Endothelial cell of umbilical vein (primary cell): ENCODE data around the gene TRIM52. TPM values are rescaled to one million over a fixed set of nuclear protein-coding genes. Genes with fewer than 3 reads are reported as not detected.

Experiments used
- BruUV-seq: library from RNA; stranded (reverse); fragments of 400-500 nt; replicated peaks from 2 replicates; lab custom pipeline; 2021; lab: Mats Ljungman, UMichigan
- CTCF ChIA-PET: fragments of 300-600, 350-600 bp; sonication (Branson Sonifier 250); formaldehyde crosslinking; loops from one replicate; lab custom pipeline; 2021; ENCODE audit warnings: antibody characterized with exemption, inconsistent platforms; lab: Charles Lee
- POLR2A ChIA-PET: fragments of 300-600, 350-600 bp; sonication (Branson Sonifier 250); formaldehyde crosslinking; loops from one replicate; lab custom pipeline; 2021; ENCODE audit warnings: antibody characterized with exemption, inconsistent platforms; lab: Charles Lee
- DNase-seq: peaks from one replicate; pipeline ENCODE4 v3.0.0-alpha.2; 2011; ENCODE audit warnings: low read depth, low spot score
- FAIRE-seq: peaks from 2 replicates; lab custom pipeline; 2011; peaks lifted over from hg19 to GRCh38; lab: Jason Lieb, UNC
- H2AFZ ChIP-seq: 2 replicates; pipeline ENCODE4 v1.6.0; 2012; ENCODE audit warnings: low read depth, low read length, control low read depth, inconsistent platforms
- H3K27ac ChIP-seq: 2 replicates; pipeline ENCODE4 v1.5.1; 2011; ENCODE audit warnings: low read depth, mild to moderate bottlenecking, control low read depth, low read length, moderate library complexity; ENCODE audit not compliant: insufficient read depth
- H3K27me3 ChIP-seq, 2 experiments: 2 replicates each; pipeline versions ENCODE4 v1.6.0 to v1.6.1; 2011; ENCODE audit warnings: low read length in 2 of 2, mixed read lengths in 1 of 2; ENCODE audit not compliant: control insufficient read depth in 2 of 2, insufficient read depth in 2 of 2
- H3K36me3 ChIP-seq, 2 experiments: 2 replicates in 1 of 2; 3 replicates in 1 of 2; pipeline ENCODE4 v1.5.1; 2011; ENCODE audit warnings: low read length in 2 of 2, mild to moderate bottlenecking in 1 of 2, moderate library complexity in 1 of 2; ENCODE audit not compliant: control insufficient read depth in 2 of 2, insufficient read depth in 2 of 2; ENCODE audit errors: extremely low read depth in 1 of 2
- H3K4me1 ChIP-seq: 3 replicates; pipeline ENCODE4 v1.5.1; 2011; ENCODE audit warnings: mild to moderate bottlenecking, low read length; ENCODE audit not compliant: control insufficient read depth, insufficient read depth; ENCODE audit errors: extremely low read depth
- H3K4me2 ChIP-seq: 2 replicates; pipeline ENCODE4 v1.6.1; 2011; ENCODE audit warnings: low read length, control low read depth, mixed read lengths; ENCODE audit not compliant: insufficient read depth
- H3K4me3 ChIP-seq, 3 experiments: fragments of 200-600 bp in 1 of 3; sonication (generic), shearing (Covaris generic) in 1 of 3; replicated peaks in 1 of 3; 2 replicates each; pipeline ENCODE4 v1.5.1; 2011 to 2016; ENCODE audit warnings: control low read depth in 3 of 3, low read length in 3 of 3, mild to moderate bottlenecking in 2 of 3, inconsistent platforms in 1 of 3, low read depth in 1 of 3, moderate library complexity in 1 of 3; ENCODE audit not compliant: insufficient read depth in 1 of 3
- H3K79me2 ChIP-seq: 2 replicates; pipeline ENCODE4 v1.6.0; 2012; ENCODE audit warnings: low read length, inconsistent platforms; ENCODE audit not compliant: control insufficient read depth, insufficient read depth
- H3K9ac ChIP-seq: replicated peaks from 2 replicates; pipeline ENCODE3; 2011; ENCODE audit warnings: low read length, control low read depth; ENCODE audit not compliant: insufficient read depth; ENCODE audit errors: extremely low read depth
- H3K9me1 ChIP-seq: replicated peaks from 3 replicates; pipeline ENCODE4 v1.6.0; 2011; ENCODE audit warnings: mild to moderate bottlenecking, low read length; ENCODE audit not compliant: control insufficient read depth, insufficient read depth; ENCODE audit errors: extremely low read depth
- H3K9me3 ChIP-seq: replicated peaks from 2 replicates; pipeline ENCODE4 v1.5.1; 2012; ENCODE audit warnings: low read length, inconsistent platforms; ENCODE audit not compliant: control insufficient read depth, insufficient read depth
- H4K20me1 ChIP-seq: replicated peaks from 2 replicates; pipeline ENCODE3; 2011; ENCODE audit warnings: mild to moderate bottlenecking, low read length; ENCODE audit not compliant: control insufficient read depth, insufficient read depth; ENCODE audit errors: extremely low read depth
- CTCF ChIP-seq, 2 donors: IDR thresholded peaks; 1 replicate in 1 of 2; 2 replicates in 1 of 2; pipeline ENCODE4 v1.5.1; 2011; ENCODE audit warnings: low read length in 2 of 2, mild to moderate bottlenecking in 2 of 2, moderate library complexity in 2 of 2, control low read depth in 1 of 2, inconsistent platforms in 1 of 2, low read depth in 1 of 2; ENCODE audit not compliant: insufficient read depth in 1 of 2; ENCODE audit errors: extremely low read depth in 1 of 2
- EZH2 ChIP-seq: IDR thresholded peaks from 2 replicates; pipeline ENCODE4 v1.6.1; 2012; ENCODE audit warnings: borderline replicate concordance, low read depth, mild to moderate bottlenecking, moderate library complexity, low read length, inconsistent platforms; ENCODE audit not compliant: severe bottlenecking
- FOS ChIP-seq: IDR thresholded peaks from 2 replicates; pipeline ENCODE4 v1.6.1; 2011; ENCODE audit warnings: mild to moderate bottlenecking, low read length, moderate library complexity, borderline replicate concordance; ENCODE audit not compliant: insufficient read depth
- GATA2 ChIP-seq: IDR thresholded peaks from 2 replicates; pipeline ENCODE4 v1.7.0; 2011; ENCODE audit warnings: low read depth, mild to moderate bottlenecking, moderate library complexity, mixed read lengths, low read length; ENCODE audit not compliant: insufficient read length, insufficient read depth
- JUN ChIP-seq: IDR thresholded peaks from 2 replicates; pipeline ENCODE4 v1.6.1; 2011; ENCODE audit warnings: borderline replicate concordance, low read depth; ENCODE audit not compliant: insufficient read length, insufficient read depth
- MAX ChIP-seq: IDR thresholded peaks from 2 replicates; pipeline ENCODE4 v1.6.1; 2011; ENCODE audit not compliant: insufficient read depth, insufficient read length
- MYC ChIP-seq: IDR thresholded peaks from one replicate; pipeline ENCODE4 v1.6.1; 2011; ENCODE audit warnings: mild to moderate bottlenecking, low read depth, low read length
- POLR2A ChIP-seq: IDR thresholded peaks from 2 replicates; pipeline ENCODE4 v1.6.1; 2012; ENCODE audit warnings: low read depth, mild to moderate bottlenecking, control low read depth, low read length
- POLR2AphosphoS5 ChIP-seq: IDR thresholded peaks from 2 replicates; pipeline ENCODE4 v1.6.1; 2012; ENCODE audit warnings: low read depth, mild to moderate bottlenecking, control low read depth, low read length, moderate library complexity; ENCODE audit not compliant: insufficient read depth
- dilution Hi-C: fragments of 300-500 bp; cut with MboI; formaldehyde crosslinking; loops from one replicate; pipeline ENCODE4 v1.15.0; 2019; ENCODE audit warnings: low sequenced_read_pairs; ENCODE audit not compliant: extremely low pct_ligation_motif_present
- intact Hi-C: fragments of 100-400 bp; cut with micrococcal nuclease; formaldehyde crosslinking; loops from one replicate; pipeline ENCODE4 v1.10.0; 2022
- polyA plus RNA-seq, 4 experiments: library from polyadenylated mRNA; depleted of rRNA in 3 of 4; stranded (reverse) in 3 of 4; unstranded in 1 of 4; fragments of >200 nt; gene quantifications; 2 replicates each; pipeline versions ENCODE4 v1.2.1 to v1.2.3, GENCODE V29; 2011 to 2012; ENCODE audit warnings: missing spikeins in 1 of 4
- total RNA-seq: library from RNA; stranded (reverse); gene quantifications from 2 replicates; pipeline ENCODE4 v1.2.3, GENCODE V29; 2021

TRIM52 gene
- total and polyA plus RNA-seq, 2 donors (not counting 3 experiments of a cell fraction or from before 2014, with no cell fraction given), result 5.6 to 10.1 TPM

- Histone ChIP-seq H3K4me2 (peak within 1 kb of the TSS; percentile 87), H3K27me3 (no peaks in the 10 kb centered on the region), H3K9ac (peak within 1 kb of the TSS; percentile 91), H3K9me1 (no peaks in the 10 kb centered on the region), H4K20me1 (peaks cover 4% of the 10 kb centered on the region), H3K36me3 (peaks cover 15 to 23% of the 10 kb centered on the region in 2 experiments), H3K4me1 (peaks cover 42% of the 10 kb centered on the region), H3K9me3 (no peaks in the 10 kb centered on the region), H3K4me3 (peak within 1 kb of the TSS; percentile 66 to 96 (median 89)), H2AFZ (peak within 1 kb of the TSS; percentile 78), H3K79me2 (peaks cover 69% of the 10 kb centered on the region), H3K27ac (peak within 1 kb of the TSS; percentile 91)
- TF ChIP-seq CTCF (IDR thresholded peaks at IDR 0.05; ENCODE audit: extremely low read depth in 1 of 2, insufficient read depth in 1 of 2, low read depth in 1 of 2, low read length in 2 of 2) (no peak), EZH2 (no peak), FOS (no peak), POLR2A (peak; percentile 93), MYC (peak; percentile 71), MAX (no peak), POLR2AphosphoS5 (peak; percentile 86), JUN (no peak), GATA2 (no peak)
- POLR2A ChIA-PET, result interaction anchor here (0.9 to 2.1 kb wide), 7 partner anchors 11 to 59 kb away, joined by 3 to 13 read pairs (median 4); partner anchors contain the start of gene TRIM41
- DNase-seq, result peak; percentile 95
- no TSS peak for BruUV-seq
- peak; percentile 93 for FAIRE-seq
- intact Hi-C loops, result loop anchor here (1.0 to 5.0 kb wide), 4 partner anchors 20 to 1546 kb away; partner anchors contain the start of genes CANX and TRIM41
- dilution Hi-C loops, result no loop called here
- CTCF ChIA-PET, result interaction anchor here (1.0 to 1.7 kb wide), 2 partner anchors 17 to 60 kb away, joined by 3 to 5 read pairs; no protein-coding TSS in a partner anchor
Observed at GRCh38 chr5:181243564-181244343, 17.2 kb downstream of the TRIM52 start, which contains the start of gene RACK1. TSS of gene RACK1 (minus strand) at chr5:181243906. CDS start at chr5:181243800, 106 bp downstream.
